HL-60 (cell line): ENCODE data around the gene DERL3.

Experiments
- CTCF ChIP-seq: IDR thresholded peaks from one replicate; pipeline ENCODE4 v1.5.1; 2011; ENCODE audit warnings: low read length, control low read depth, inconsistent platforms; ENCODE audit not compliant: insufficient read depth
- POLR2AphosphoS5 ChIP-seq: IDR thresholded peaks from 2 replicates; pipeline ENCODE4 v1.6.1; 2012; ENCODE audit warnings: low read depth
- TF ChIP-seq, protein P1 (sequence below): IDR thresholded peaks from 2 replicates; pipeline ENCODE4 v1.6.1; 2012; ENCODE audit warnings: low read depth; ENCODE audit not compliant: insufficient replicate concordance

DNA sequence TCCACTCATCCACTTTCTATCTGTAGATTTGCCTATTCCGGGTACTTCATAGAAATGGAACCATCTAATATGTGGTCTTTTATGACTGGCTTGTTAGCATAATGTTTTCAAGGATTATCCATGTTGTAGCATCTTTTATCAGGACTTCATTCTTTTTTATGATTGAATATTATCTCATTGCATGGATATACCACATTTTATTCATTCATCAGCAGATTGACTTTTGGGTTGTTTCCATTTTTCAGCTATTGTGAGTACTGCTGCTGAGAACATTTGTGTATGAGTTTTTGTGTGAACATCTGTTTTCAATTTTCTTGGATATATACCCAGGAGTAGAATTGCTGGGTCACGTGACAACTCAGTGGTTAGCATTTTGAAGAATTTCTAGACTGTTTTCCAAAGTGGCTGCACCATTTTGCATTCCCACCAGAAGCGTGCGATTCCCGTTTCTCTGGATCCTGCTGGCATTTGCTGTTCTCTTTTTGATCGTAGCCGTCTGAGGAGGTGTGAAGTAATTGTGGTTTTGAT, 8.9 kb downstream of the DERL3 start:
- no peak for TF ChIP-seq CTCF
- TF ChIP-seq POLR2AphosphoS5: no peak
- TF ChIP-seq, protein P1, sequence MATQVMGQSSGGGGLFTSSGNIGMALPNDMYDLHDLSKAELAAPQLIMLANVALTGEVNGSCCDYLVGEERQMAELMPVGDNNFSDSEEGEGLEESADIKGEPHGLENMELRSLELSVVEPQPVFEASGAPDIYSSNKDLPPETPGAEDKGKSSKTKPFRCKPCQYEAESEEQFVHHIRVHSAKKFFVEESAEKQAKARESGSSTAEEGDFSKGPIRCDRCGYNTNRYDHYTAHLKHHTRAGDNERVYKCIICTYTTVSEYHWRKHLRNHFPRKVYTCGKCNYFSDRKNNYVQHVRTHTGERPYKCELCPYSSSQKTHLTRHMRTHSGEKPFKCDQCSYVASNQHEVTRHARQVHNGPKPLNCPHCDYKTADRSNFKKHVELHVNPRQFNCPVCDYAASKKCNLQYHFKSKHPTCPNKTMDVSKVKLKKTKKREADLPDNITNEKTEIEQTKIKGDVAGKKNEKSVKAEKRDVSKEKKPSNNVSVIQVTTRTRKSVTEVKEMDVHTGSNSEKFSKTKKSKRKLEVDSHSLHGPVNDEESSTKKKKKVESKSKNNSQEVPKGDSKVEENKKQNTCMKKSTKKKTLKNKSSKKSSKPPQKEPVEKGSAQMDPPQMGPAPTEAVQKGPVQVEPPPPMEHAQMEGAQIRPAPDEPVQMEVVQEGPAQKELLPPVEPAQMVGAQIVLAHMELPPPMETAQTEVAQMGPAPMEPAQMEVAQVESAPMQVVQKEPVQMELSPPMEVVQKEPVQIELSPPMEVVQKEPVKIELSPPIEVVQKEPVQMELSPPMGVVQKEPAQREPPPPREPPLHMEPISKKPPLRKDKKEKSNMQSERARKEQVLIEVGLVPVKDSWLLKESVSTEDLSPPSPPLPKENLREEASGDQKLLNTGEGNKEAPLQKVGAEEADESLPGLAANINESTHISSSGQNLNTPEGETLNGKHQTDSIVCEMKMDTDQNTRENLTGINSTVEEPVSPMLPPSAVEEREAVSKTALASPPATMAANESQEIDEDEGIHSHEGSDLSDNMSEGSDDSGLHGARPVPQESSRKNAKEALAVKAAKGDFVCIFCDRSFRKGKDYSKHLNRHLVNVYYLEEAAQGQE: no peak
